Endothelial cell of umbilical vein (primary cell): ENCODE data around the gene ALPK1. TPM values are rescaled to one million over a fixed set of nuclear protein-coding genes. Genes with fewer than 3 reads are reported as not detected.

Experiments used
- BruUV-seq: library from RNA; stranded (reverse); fragments of 400-500 nt; replicated peaks from 2 replicates; lab custom pipeline; 2021; lab: Mats Ljungman, UMichigan
- CTCF ChIA-PET: fragments of 300-600, 350-600 bp; sonication (Branson Sonifier 250); formaldehyde crosslinking; loops from one replicate; lab custom pipeline; 2021; ENCODE audit warnings: antibody characterized with exemption, inconsistent platforms; lab: Charles Lee
- POLR2A ChIA-PET: fragments of 300-600, 350-600 bp; sonication (Branson Sonifier 250); formaldehyde crosslinking; loops from one replicate; lab custom pipeline; 2021; ENCODE audit warnings: antibody characterized with exemption, inconsistent platforms; lab: Charles Lee
- DNase-seq: peaks from one replicate; pipeline ENCODE4 v3.0.0-alpha.2; 2011; ENCODE audit warnings: low read depth, low spot score
- FAIRE-seq: peaks from 2 replicates; lab custom pipeline; 2011; peaks lifted over from hg19 to GRCh38; lab: Jason Lieb, UNC
- H2AFZ ChIP-seq: 2 replicates; pipeline ENCODE4 v1.6.0; 2012; ENCODE audit warnings: low read depth, low read length, control low read depth, inconsistent platforms
- H3K27ac ChIP-seq: 2 replicates; pipeline ENCODE4 v1.5.1; 2011; ENCODE audit warnings: low read depth, mild to moderate bottlenecking, control low read depth, low read length, moderate library complexity; ENCODE audit not compliant: insufficient read depth
- H3K27me3 ChIP-seq, 2 experiments: 2 replicates each; pipeline versions ENCODE4 v1.6.0 to v1.6.1; 2011; ENCODE audit warnings: low read length in 2 of 2, mixed read lengths in 1 of 2; ENCODE audit not compliant: control insufficient read depth in 2 of 2, insufficient read depth in 2 of 2
- H3K36me3 ChIP-seq, 2 experiments: 2 replicates in 1 of 2; 3 replicates in 1 of 2; pipeline ENCODE4 v1.5.1; 2011; ENCODE audit warnings: low read length in 2 of 2, mild to moderate bottlenecking in 1 of 2, moderate library complexity in 1 of 2; ENCODE audit not compliant: control insufficient read depth in 2 of 2, insufficient read depth in 2 of 2; ENCODE audit errors: extremely low read depth in 1 of 2
- H3K4me1 ChIP-seq: 3 replicates; pipeline ENCODE4 v1.5.1; 2011; ENCODE audit warnings: mild to moderate bottlenecking, low read length; ENCODE audit not compliant: control insufficient read depth, insufficient read depth; ENCODE audit errors: extremely low read depth
- H3K4me2 ChIP-seq: 2 replicates; pipeline ENCODE4 v1.6.1; 2011; ENCODE audit warnings: low read length, control low read depth, mixed read lengths; ENCODE audit not compliant: insufficient read depth
- H3K4me3 ChIP-seq, 3 experiments: fragments of 200-600 bp in 1 of 3; sonication (generic), shearing (Covaris generic) in 1 of 3; replicated peaks in 1 of 3; 2 replicates each; pipeline ENCODE4 v1.5.1; 2011 to 2016; ENCODE audit warnings: control low read depth in 3 of 3, low read length in 3 of 3, mild to moderate bottlenecking in 2 of 3, inconsistent platforms in 1 of 3, low read depth in 1 of 3, moderate library complexity in 1 of 3; ENCODE audit not compliant: insufficient read depth in 1 of 3
- H3K79me2 ChIP-seq: 2 replicates; pipeline ENCODE4 v1.6.0; 2012; ENCODE audit warnings: low read length, inconsistent platforms; ENCODE audit not compliant: control insufficient read depth, insufficient read depth
- H3K9ac ChIP-seq: replicated peaks from 2 replicates; pipeline ENCODE3; 2011; ENCODE audit warnings: low read length, control low read depth; ENCODE audit not compliant: insufficient read depth; ENCODE audit errors: extremely low read depth
- H3K9me1 ChIP-seq: replicated peaks from 3 replicates; pipeline ENCODE4 v1.6.0; 2011; ENCODE audit warnings: mild to moderate bottlenecking, low read length; ENCODE audit not compliant: control insufficient read depth, insufficient read depth; ENCODE audit errors: extremely low read depth
- H3K9me3 ChIP-seq: replicated peaks from 2 replicates; pipeline ENCODE4 v1.5.1; 2012; ENCODE audit warnings: low read length, inconsistent platforms; ENCODE audit not compliant: control insufficient read depth, insufficient read depth
- H4K20me1 ChIP-seq: replicated peaks from 2 replicates; pipeline ENCODE3; 2011; ENCODE audit warnings: mild to moderate bottlenecking, low read length; ENCODE audit not compliant: control insufficient read depth, insufficient read depth; ENCODE audit errors: extremely low read depth
- EZH2 ChIP-seq: IDR thresholded peaks from 2 replicates; pipeline ENCODE4 v1.6.1; 2012; ENCODE audit warnings: borderline replicate concordance, low read depth, mild to moderate bottlenecking, moderate library complexity, low read length, inconsistent platforms; ENCODE audit not compliant: severe bottlenecking
- FOS ChIP-seq: IDR thresholded peaks from 2 replicates; pipeline ENCODE4 v1.6.1; 2011; ENCODE audit warnings: mild to moderate bottlenecking, low read length, moderate library complexity, borderline replicate concordance; ENCODE audit not compliant: insufficient read depth
- GATA2 ChIP-seq: IDR thresholded peaks from 2 replicates; pipeline ENCODE4 v1.7.0; 2011; ENCODE audit warnings: low read depth, mild to moderate bottlenecking, moderate library complexity, mixed read lengths, low read length; ENCODE audit not compliant: insufficient read length, insufficient read depth
- JUN ChIP-seq: IDR thresholded peaks from 2 replicates; pipeline ENCODE4 v1.6.1; 2011; ENCODE audit warnings: borderline replicate concordance, low read depth; ENCODE audit not compliant: insufficient read length, insufficient read depth
- MYC ChIP-seq: IDR thresholded peaks from one replicate; pipeline ENCODE4 v1.6.1; 2011; ENCODE audit warnings: mild to moderate bottlenecking, low read depth, low read length
- POLR2A ChIP-seq: IDR thresholded peaks from 2 replicates; pipeline ENCODE4 v1.6.1; 2012; ENCODE audit warnings: low read depth, mild to moderate bottlenecking, control low read depth, low read length
- POLR2AphosphoS5 ChIP-seq: IDR thresholded peaks from 2 replicates; pipeline ENCODE4 v1.6.1; 2012; ENCODE audit warnings: low read depth, mild to moderate bottlenecking, control low read depth, low read length, moderate library complexity; ENCODE audit not compliant: insufficient read depth
- dilution Hi-C: fragments of 300-500 bp; cut with MboI; formaldehyde crosslinking; loops from one replicate; pipeline ENCODE4 v1.15.0; 2019; ENCODE audit warnings: low sequenced_read_pairs; ENCODE audit not compliant: extremely low pct_ligation_motif_present
- intact Hi-C: fragments of 100-400 bp; cut with micrococcal nuclease; formaldehyde crosslinking; loops from one replicate; pipeline ENCODE4 v1.10.0; 2022
- polyA plus RNA-seq, 4 experiments: library from polyadenylated mRNA; depleted of rRNA in 3 of 4; stranded (reverse) in 3 of 4; unstranded in 1 of 4; fragments of >200 nt; gene quantifications; 2 replicates each; pipeline versions ENCODE4 v1.2.1 to v1.2.3, GENCODE V29; 2011 to 2012; ENCODE audit warnings: missing spikeins in 1 of 4
- total RNA-seq: library from RNA; stranded (reverse); gene quantifications from 2 replicates; pipeline ENCODE4 v1.2.3, GENCODE V29; 2021
- TF ChIP-seq, protein P1 (sequence below): IDR thresholded peaks from 2 replicates; pipeline ENCODE4 v1.6.1; 2011; ENCODE audit not compliant: insufficient read depth, insufficient read length
- TF ChIP-seq, protein P2 (sequence below), 2 donors: IDR thresholded peaks; 1 replicate in 1 of 2; 2 replicates in 1 of 2; pipeline ENCODE4 v1.5.1; 2011; ENCODE audit warnings: low read length in 2 of 2, mild to moderate bottlenecking in 2 of 2, moderate library complexity in 2 of 2, control low read depth in 1 of 2, inconsistent platforms in 1 of 2, low read depth in 1 of 2; ENCODE audit not compliant: insufficient read depth in 1 of 2; ENCODE audit errors: extremely low read depth in 1 of 2

The ALPK1 gene
- total and polyA plus RNA-seq, 2 donors (not counting 3 experiments of a cell fraction or from before 2014, with no cell fraction given), result 1.4 to 5.5 TPM

DNA sequence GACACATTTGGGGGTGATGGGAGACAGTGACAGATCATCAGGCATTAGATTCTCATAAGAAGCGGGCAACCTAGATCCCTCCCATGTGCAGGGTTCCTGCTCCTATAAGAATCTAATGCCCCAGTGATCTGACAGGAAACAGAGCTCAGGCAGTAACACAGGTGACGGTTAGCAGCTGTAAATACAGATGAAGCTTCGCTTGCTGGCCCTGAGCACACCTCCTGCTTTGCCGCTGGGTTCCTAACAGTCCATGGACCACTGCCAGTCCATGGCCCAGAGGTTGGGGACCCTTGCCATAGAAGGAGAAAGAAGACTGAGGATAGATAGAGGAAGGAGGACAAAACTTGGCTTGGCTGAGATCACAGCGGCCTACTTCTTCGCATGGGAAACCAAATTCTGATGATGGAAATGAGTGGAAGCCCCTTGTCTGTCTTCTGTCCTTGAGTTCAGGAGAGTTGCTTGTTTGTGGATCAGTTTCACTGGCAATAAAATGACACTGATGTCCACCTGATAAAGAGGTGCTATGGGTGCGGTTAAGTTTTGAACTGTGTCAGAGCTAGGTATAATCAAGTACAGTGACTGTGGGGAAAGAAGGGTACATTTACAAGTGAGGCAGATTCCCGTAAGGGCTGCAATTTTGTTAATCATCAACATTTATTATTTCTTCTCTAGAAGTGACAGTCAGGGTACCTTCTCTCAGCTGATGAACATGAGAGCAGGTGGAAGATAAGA, 9.7 kb upstream of the ALPK1 start:
- H3K27me3 ChIP-seq, result no peaks in the 10 kb centered on the region
- peaks cover 22% of the 10 kb centered on the region for H3K79me2 ChIP-seq
- FAIRE-seq (no peak), DNase-seq (no peak)
- no peaks in the 10 kb centered on the region for H3K9me3 ChIP-seq
- TF ChIP-seq POLR2AphosphoS5 (no peak), MYC (no peak), GATA2 (no peak), FOS (no peak), JUN (no peak), POLR2A (no peak)
- TF ChIP-seq, protein P1, sequence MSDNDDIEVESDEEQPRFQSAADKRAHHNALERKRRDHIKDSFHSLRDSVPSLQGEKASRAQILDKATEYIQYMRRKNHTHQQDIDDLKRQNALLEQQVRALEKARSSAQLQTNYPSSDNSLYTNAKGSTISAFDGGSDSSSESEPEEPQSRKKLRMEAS, result no peak
- H3K9me1 ChIP-seq, result no peaks in the 10 kb centered on the region
- ChIA-PET POLR2A (no interaction called here), CTCF (interaction anchor here (1.8 kb wide), 1 partner anchor 10 kb away, joined by 8 read pairs; the partner anchor contains the start of gene ALPK1)
- no peaks in the 10 kb centered on the region for H3K36me3 ChIP-seq
- no TSS peak for BruUV-seq
- H2AFZ ChIP-seq, result no peak overlapping the region
- H3K9ac ChIP-seq, result no peak overlapping the region
- dilution Hi-C loops (no loop called here), intact Hi-C loops (no loop called here)
- no peak overlapping the region for H3K4me3 ChIP-seq
- no peak overlapping the region for H3K4me2 ChIP-seq
- H4K20me1 ChIP-seq, result no peaks in the 10 kb centered on the region
- H3K27ac ChIP-seq, result no peak overlapping the region
- peaks cover 16% of the 10 kb centered on the region for H3K4me1 ChIP-seq

DNA sequence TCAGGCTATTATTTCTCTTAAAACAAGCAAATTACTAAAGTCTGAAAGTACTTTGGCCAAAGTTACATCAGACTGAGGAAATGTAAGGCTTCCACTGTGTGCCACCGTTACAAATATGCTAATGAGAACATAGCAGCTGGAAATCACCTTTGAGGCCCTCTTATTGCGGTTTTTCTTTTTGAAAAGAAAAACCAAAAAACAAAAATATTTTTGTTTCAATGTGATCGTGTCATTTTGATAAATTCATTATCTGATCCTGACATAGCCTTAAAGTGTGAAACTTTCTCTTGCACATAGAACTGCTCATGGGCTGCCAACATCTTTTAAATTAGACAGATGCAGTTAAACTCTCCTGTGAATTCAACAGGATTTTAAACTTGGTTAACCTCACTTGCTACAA, 8.7 kb upstream of the ALPK1 start:
- BruUV-seq, result no TSS peak
- dilution Hi-C loops, result no loop called here
- Histone ChIP-seq H3K79me2 (peaks cover 13% of the 10 kb centered on the region), H3K9ac (no peak overlapping the region), H4K20me1 (no peaks in the 10 kb centered on the region), H3K9me1 (no peaks in the 10 kb centered on the region), H2AFZ (no peak overlapping the region), H3K4me1 (peaks cover 11% of the 10 kb centered on the region), H3K4me3 (no peak overlapping the region), H3K36me3 (no peaks in the 10 kb centered on the region), H3K27me3 (no peaks in the 10 kb centered on the region), H3K4me2 (no peak overlapping the region), H3K27ac (no peak overlapping the region), H3K9me3 (no peaks in the 10 kb centered on the region)
- no peak for DNase-seq
- CTCF ChIA-PET, result interaction anchor here (1.8 kb wide), 1 partner anchor 9 kb away, joined by 8 read pairs; the partner anchor contains the start of gene ALPK1
- POLR2A ChIA-PET, result no interaction called here
- no peak for FAIRE-seq
- TF ChIP-seq POLR2AphosphoS5 (no peak), EZH2 (no peak), JUN (no peak), FOS (no peak), MYC (no peak), POLR2A (no peak), GATA2 (no peak)
- TF ChIP-seq, protein P1, result no peak
- TF ChIP-seq, protein P2, sequence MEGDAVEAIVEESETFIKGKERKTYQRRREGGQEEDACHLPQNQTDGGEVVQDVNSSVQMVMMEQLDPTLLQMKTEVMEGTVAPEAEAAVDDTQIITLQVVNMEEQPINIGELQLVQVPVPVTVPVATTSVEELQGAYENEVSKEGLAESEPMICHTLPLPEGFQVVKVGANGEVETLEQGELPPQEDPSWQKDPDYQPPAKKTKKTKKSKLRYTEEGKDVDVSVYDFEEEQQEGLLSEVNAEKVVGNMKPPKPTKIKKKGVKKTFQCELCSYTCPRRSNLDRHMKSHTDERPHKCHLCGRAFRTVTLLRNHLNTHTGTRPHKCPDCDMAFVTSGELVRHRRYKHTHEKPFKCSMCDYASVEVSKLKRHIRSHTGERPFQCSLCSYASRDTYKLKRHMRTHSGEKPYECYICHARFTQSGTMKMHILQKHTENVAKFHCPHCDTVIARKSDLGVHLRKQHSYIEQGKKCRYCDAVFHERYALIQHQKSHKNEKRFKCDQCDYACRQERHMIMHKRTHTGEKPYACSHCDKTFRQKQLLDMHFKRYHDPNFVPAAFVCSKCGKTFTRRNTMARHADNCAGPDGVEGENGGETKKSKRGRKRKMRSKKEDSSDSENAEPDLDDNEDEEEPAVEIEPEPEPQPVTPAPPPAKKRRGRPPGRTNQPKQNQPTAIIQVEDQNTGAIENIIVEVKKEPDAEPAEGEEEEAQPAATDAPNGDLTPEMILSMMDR (IDR thresholded peaks at IDR 0.05; ENCODE audit: extremely low read depth in 1 of 2, insufficient read depth in 1 of 2, low read depth in 1 of 2, low read length in 2 of 2), result no peak
- intact Hi-C loops, result no loop called here
